Measurements from ENCODE around the gene C5. TPM values are rescaled to one million over a fixed set of nuclear protein-coding genes. Genes with fewer than 3 reads are reported as not detected.

The C5 gene
- total and polyA plus RNA-seq, 2 experiments from 2014 or later: 0.31 TPM; not detected in 1

GRCh38 chr9:120937596-120937995, 112.5 kb downstream of the C5 start:
- no peak overlapping the region for H3K27ac Mint-ChIP-seq
- H3K4me2 ChIP-seq: no peak overlapping the region
- H3K36me3 Mint-ChIP-seq (ENCODE audit: low read depth): no peaks in the 10 kb centered on the region
- H3K4me3 ChIP-seq: no peak overlapping the region
- TF ChIP-seq CTCF (conservative IDR thresholded peaks at IDR 0.05; ENCODE audit: low read depth in 2 of 2) (no peak), CREB1 (CRISPR knock-in tag; IDR thresholded peaks at IDR 0.05; ENCODE audit: low read depth) (no peak), ZNF462 (CRISPR knock-in tag; IDR thresholded peaks at IDR 0.05) (no peak)
- no peaks in the 10 kb centered on the region for H3K79me2 ChIP-seq (replicated peaks; ENCODE audit: insufficient read depth)
- no peaks in the 10 kb centered on the region for H3F3A ChIP-seq (replicated peaks; ENCODE audit: low read depth)
- H3K4me1 ChIP-seq (ENCODE audit: insufficient read depth): peaks cover 11% of the 10 kb centered on the region; the same call in 1 of the 2 replicates
- no peaks in the 10 kb centered on the region for H3K27me3 ChIP-seq (ENCODE audit: insufficient read depth)
- ATAC-seq: no peak
- H3K4me3 Mint-ChIP-seq: no peak overlapping the region
- H3K9me2 ChIP-seq (ENCODE audit: insufficient read depth): no peaks in the 10 kb centered on the region
- no peak overlapping the region for H2AFZ ChIP-seq
- no peaks in the 10 kb centered on the region for H3K36me3 ChIP-seq (ENCODE audit: insufficient read depth)
- no peak overlapping the region for H3K27ac ChIP-seq (ENCODE audit: low read depth)
- H3K27me3 Mint-ChIP-seq (ENCODE audit: insufficient read depth, low read depth, poor library complexity): peaks cover 5% of the 10 kb centered on the region
- no peaks in the 10 kb centered on the region for H4K20me1 ChIP-seq (replicated peaks; ENCODE audit: insufficient read depth)
- no peaks in the 10 kb centered on the region for H3K9me3 Mint-ChIP-seq
- peaks cover 17% of the 10 kb centered on the region for H3K4me1 Mint-ChIP-seq
- DNase-seq (ENCODE audit: low spot score): no peak

- H3K36me3 ChIP-seq (ENCODE audit: insufficient read depth): no peaks in the 10 kb centered on the region
- H4K20me1 ChIP-seq (replicated peaks; ENCODE audit: insufficient read depth): no peaks in the 10 kb centered on the region
- Mint-ChIP-seq H3K9me3 (no peaks in the 10 kb centered on the region), H3K4me3 (no peak overlapping the region), H3K27me3 (ENCODE audit: insufficient read depth, low read depth, poor library complexity) (peaks cover 5% of the 10 kb centered on the region), H3K36me3 (ENCODE audit: low read depth) (no peaks in the 10 kb centered on the region), H3K4me1 (peaks cover 12% of the 10 kb centered on the region), H3K27ac (no peak overlapping the region)
- H3K4me3 ChIP-seq: no peak overlapping the region
- no peak overlapping the region for H2AFZ ChIP-seq
- no peaks in the 10 kb centered on the region for H3K79me2 ChIP-seq (replicated peaks; ENCODE audit: insufficient read depth)
- no peaks in the 10 kb centered on the region for H3K27me3 ChIP-seq (ENCODE audit: insufficient read depth)
- DNase-seq (ENCODE audit: low spot score): no peak
- no peaks in the 10 kb centered on the region for H3K9me2 ChIP-seq (ENCODE audit: insufficient read depth)
- no peak overlapping the region for H3K27ac ChIP-seq (ENCODE audit: low read depth)
- no peak overlapping the region for H3K4me2 ChIP-seq
- ATAC-seq: no peak
- peaks cover 7% of the 10 kb centered on the region; the same call in 1 of the 2 replicates for H3K4me1 ChIP-seq (ENCODE audit: insufficient read depth)
- H3F3A ChIP-seq (replicated peaks; ENCODE audit: low read depth): no peaks in the 10 kb centered on the region
- TF ChIP-seq STAT1 (IDR thresholded peaks at IDR 0.05; ENCODE audit: unreplicated experiment) (no peak), POLR2AphosphoS5 (IDR thresholded peaks at IDR 0.05; ENCODE audit: low read depth) (no peak), ZNF331 (CRISPR knock-in tag; IDR thresholded peaks at IDR 0.05; ENCODE audit: low read depth) (no peak)
Measured at GRCh38 chr9:120937127-120937526, 112.9 kb downstream of the C5 start.

Data from GM23338 (cell line).